C4-2B (cell line): Measurements from ENCODE around the gene BCR.

Source experiments
- CTCF ChIP-seq: fragments of 450-650 bp; conservative IDR thresholded peaks from 2 replicates; pipeline ENCODE4 v1.5.1; 2017; ENCODE audit warnings: mild to moderate bottlenecking
- ZFX ChIP-seq: fragments of 450-650 bp; IDR thresholded peaks from 2 replicates; pipeline ENCODE4 v1.6.1; 2017

- no peak for TF ChIP-seq CTCF
- TF ChIP-seq ZFX = no peak
Observed at GRCh38 chr22:23275751-23276150, 95.4 kb downstream of the BCR start.
